K562 (cell line): Measurements from ENCODE around the gene ANAPC2. TPM values are rescaled to one million over a fixed set of nuclear protein-coding genes. Genes with fewer than 3 reads are reported as not detected.
A peak's percentile ranks its signal among the peaks of the same experiment; 100 is the strongest.

ENCODE experiments used
- ATF1 ChIP-seq, 2 experiments: fragments of 450-650 bp in 1 of 2; IDR thresholded peaks; 2 replicates each; pipeline ENCODE4 v1.6.1; 2016; ENCODE audit warnings: missing compliant biosample characterization in 1 of 2, missing genetic modification characterization in 1 of 2
- CBFB ChIP-seq: sonication (generic); formaldehyde crosslinking; IDR thresholded peaks from 2 replicates; pipeline ENCODE4 v1.4.0; 2020; ENCODE audit warnings: mild to moderate bottlenecking, missing genetic modification reagents
- CTCFL ChIP-seq: IDR thresholded peaks from 2 replicates; pipeline ENCODE4 v1.6.1; 2011; ENCODE audit warnings: borderline replicate concordance, low read depth, mild to moderate bottlenecking, moderate library complexity, low read length; ENCODE audit not compliant: insufficient read depth, poor library complexity, severe bottlenecking
- FOXP1 ChIP-seq: sonication (generic); formaldehyde crosslinking; IDR thresholded peaks from 2 replicates; pipeline ENCODE4 v1.8.0; 2022; ENCODE audit warnings: mild to moderate bottlenecking, missing genetic modification reagents
- GTF3C2 ChIP-seq: IDR thresholded peaks from 3 replicates; pipeline ENCODE4 v1.6.1; 2011; ENCODE audit warnings: borderline replicate concordance, mild to moderate bottlenecking, moderate library complexity; ENCODE audit not compliant: insufficient read length; ENCODE audit errors: extremely low read depth
- HMGN3 ChIP-seq: IDR thresholded peaks from 2 replicates; pipeline ENCODE4 v1.6.1; 2011; ENCODE audit warnings: borderline replicate concordance, low read depth, mild to moderate bottlenecking, mixed read lengths, low read length; ENCODE audit not compliant: insufficient read length; ENCODE audit errors: extremely low read depth
- JUND ChIP-seq, 2 experiments: IDR thresholded peaks; 2 replicates in 1 of 2; 3 replicates in 1 of 2; pipeline ENCODE4 v1.6.1; 2011; ENCODE audit warnings: borderline replicate concordance in 2 of 2, low read depth in 2 of 2, low read length in 2 of 2, improper control_type of control experiment in 1 of 2, missing biosample characterization in 1 of 2, missing genetic modification characterization in 1 of 2, missing genetic modification reagents in 1 of 2
- MXI1 ChIP-seq: IDR thresholded peaks from 2 replicates; pipeline ENCODE4 v1.6.1; 2011; ENCODE audit warnings: low read depth, mild to moderate bottlenecking, improper control_type of control experiment, low read length
- PKNOX1 ChIP-seq: fragments of 450-650 bp; IDR thresholded peaks from 2 replicates; pipeline ENCODE4 v1.6.1; 2016
- RCOR1 ChIP-seq, 2 experiments: IDR thresholded peaks; 2 replicates each; pipeline ENCODE4 v1.6.1; 2012; ENCODE audit warnings: low read depth in 2 of 2, low read length in 2 of 2, borderline replicate concordance in 1 of 2, improper control_type of control experiment in 1 of 2
- SMAD1 ChIP-seq: fragments of 150-350 bp; IDR thresholded peaks from 2 replicates; pipeline ENCODE4 v1.6.1; 2014; ENCODE audit warnings: low read length, low read depth; ENCODE audit not compliant: partially characterized antibody
- STAG1 ChIP-seq: sonication (generic); formaldehyde crosslinking; IDR thresholded peaks from 2 replicates; pipeline ENCODE4 v1.5.0; 2020; ENCODE audit warnings: missing genetic modification reagents, borderline replicate concordance
- TOE1 ChIP-seq, 2 experiments: fragments of 450-650 bp in 1 of 2; sonication (generic) in 1 of 2; formaldehyde crosslinking in 1 of 2; IDR thresholded peaks; 2 replicates each; pipeline versions ENCODE4 v1.7.1 to v1.8.0; 2016 to 2022; ENCODE audit warnings: borderline replicate concordance in 2 of 2, mild to moderate bottlenecking in 2 of 2, antibody characterized with exemption in 1 of 2, inconsistent platforms in 1 of 2, low read depth in 1 of 2, missing genetic modification reagents in 1 of 2, moderate library complexity in 1 of 2
- ZBTB33 ChIP-seq: sonication (generic); formaldehyde crosslinking; IDR thresholded peaks from 2 replicates; pipeline ENCODE4 v1.8.1; 2023; ENCODE audit warnings: mild to moderate bottlenecking, missing genetic modification reagents
- ZFP36 ChIP-seq: fragments of 150-350 bp; IDR thresholded peaks from 2 replicates; pipeline ENCODE4 v1.6.1; 2018; ENCODE audit warnings: low read length, low read depth; ENCODE audit not compliant: partially characterized antibody
- polyA plus RNA-seq, 8 experiments: library from polyadenylated mRNA; depleted of rRNA in 4 of 8; stranded (reverse) in 5 of 8; unstranded in 3 of 8; fragments of >200 nt; fragmentation: Nextera tagmentation in 2 of 8; fragmentation: Illumina TruSeq in 1 of 8; extraction: Ambion mirVana in 2 of 8; extraction: Trizol in 1 of 8; gene quantifications; 2 replicates each; pipeline versions ENCODE4 v1.2.1 to v1.2.3, GENCODE V29; 2011 to 2014; ENCODE audit warnings: inconsistent platforms in 1 of 8, missing spikeins in 1 of 8
- total RNA-seq, 7 experiments: library from RNA; depleted of rRNA in 6 of 7; stranded (reverse); fragments of >200 nt in 6 of 7; fragmentation: Illumina TruSeq in 2 of 7; extraction: Trizol in 2 of 7; gene quantifications; 2 replicates each; pipeline versions ENCODE4 v1.2.1 to v1.2.3, GENCODE V29; 2011 to 2021; ENCODE audit warnings: low replicate concordance in 1 of 7

The ANAPC2 gene
- total and polyA plus RNA-seq, 9 of the 15 experiments (the other 6 are each of a cell fraction or from before 2014, with no cell fraction given) = 0.11 to 56.5 (median 17.1) TPM; not detected in 1

- TF ChIP-seq TOE1 (IDR thresholded peaks at IDR 0.05; ENCODE audit: borderline replicate concordance) (peak; percentile 11; the same call in 1 of the 2 replicates), TOE1 (CRISPR knock-in tag; IDR thresholded peaks at IDR 0.05; ENCODE audit: borderline replicate concordance, low read depth) (0 out of 2 replicates have a peak, but pooled peaks have one; percentile 33), CBFB (CRISPR knock-in tag) (0 out of 2 replicates have a peak, but pooled peaks have one; percentile 72), PKNOX1 (no peak), HMGN3 (peak; percentile 60), FOXP1 (CRISPR knock-in tag) (0 out of 2 replicates have a peak, but pooled peaks have one; percentile 42), CTCFL (no peak), JUND (IDR thresholded peaks at IDR 0.05; ENCODE audit: borderline replicate concordance, low read depth, low read length) (0 out of 2 replicates have a peak, but pooled peaks have one; percentile 30), JUND (tag; IDR thresholded peaks at IDR 0.05; ENCODE audit: borderline replicate concordance, low read depth, low read length) (no peak; the same call in 2 of the 3 replicates), ZBTB33 (CRISPR knock-in tag) (peak; percentile 73; the same call in 1 of the 2 replicates), MXI1 (no peak), STAG1 (peak; percentile 86), RCOR1 (IDR thresholded peaks at IDR 0.05; ENCODE audit: borderline replicate concordance in 1 of 2, low read depth in 2 of 2, low read length in 2 of 2) (0 out of 4 replicates have a peak, but pooled peaks of 1 of the 2 experiments have one; percentile 28), ZFP36 (peak; percentile 97), GTF3C2 (no peak), ATF1 (CRISPR knock-in tag; IDR thresholded peaks at IDR 0.05) (no peak), ATF1 (tag; IDR thresholded peaks at IDR 0.05) (peak; percentile 27; the same call in 1 of the 2 replicates), SMAD1 (no peak)
Observed at GRCh38 chr9:137227054-137227852, 38.9 kb upstream of the ANAPC2 start, which contains the start of gene RNF224 (continued).
